Right forelimb (tissue), 1 donor: Measurements from ENCODE around the gene OTUB2.

Experiments
- DNase-seq: peaks from one replicate; pipeline ENCODE4 v3.0.0-alpha.2; 2018

OTUB2 gene

DNA sequence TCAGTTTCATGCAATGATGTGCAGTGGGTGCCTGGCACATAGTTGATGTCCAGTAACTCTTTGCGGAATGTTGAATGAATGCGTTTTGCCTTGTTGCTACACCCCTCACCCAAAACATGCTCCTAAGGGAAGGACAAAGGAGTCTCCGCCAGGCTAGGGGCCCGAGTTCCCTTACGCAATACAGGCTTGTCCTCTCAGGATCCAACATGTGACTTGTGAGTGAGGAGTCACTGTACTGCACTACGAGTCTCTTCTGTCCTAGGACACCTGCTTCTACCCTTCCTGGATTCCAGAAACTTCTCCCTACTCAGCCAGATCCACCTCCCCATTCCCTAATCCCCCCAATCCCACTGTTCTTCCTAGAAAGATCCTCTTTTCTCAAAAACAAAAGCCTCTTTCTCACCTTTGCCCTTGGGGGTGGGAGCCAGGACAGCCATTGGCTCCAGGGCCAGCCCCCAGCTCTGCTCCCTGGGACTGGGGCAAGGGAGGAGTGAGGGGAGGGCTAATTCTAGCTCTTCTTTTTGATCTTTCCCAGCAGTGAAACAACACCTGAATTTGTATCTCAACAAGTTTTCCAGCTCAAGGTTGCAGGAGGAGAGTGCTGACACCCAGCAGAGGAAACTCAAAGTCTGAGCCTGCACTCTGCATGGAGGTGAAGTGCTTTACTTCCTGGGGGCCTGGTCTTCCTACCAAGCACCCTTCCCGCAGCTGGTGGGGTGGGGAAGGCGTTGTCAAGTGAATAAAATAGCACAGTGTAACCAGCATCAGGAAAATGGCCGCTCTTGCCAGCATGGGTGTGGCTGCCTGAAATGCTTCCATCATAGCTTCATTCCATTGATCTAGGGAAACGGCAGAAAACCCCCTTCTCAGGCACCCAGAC lies 3.4 kb upstream of the OTUB2 start:
- DNase-seq, result no peak

DNA sequence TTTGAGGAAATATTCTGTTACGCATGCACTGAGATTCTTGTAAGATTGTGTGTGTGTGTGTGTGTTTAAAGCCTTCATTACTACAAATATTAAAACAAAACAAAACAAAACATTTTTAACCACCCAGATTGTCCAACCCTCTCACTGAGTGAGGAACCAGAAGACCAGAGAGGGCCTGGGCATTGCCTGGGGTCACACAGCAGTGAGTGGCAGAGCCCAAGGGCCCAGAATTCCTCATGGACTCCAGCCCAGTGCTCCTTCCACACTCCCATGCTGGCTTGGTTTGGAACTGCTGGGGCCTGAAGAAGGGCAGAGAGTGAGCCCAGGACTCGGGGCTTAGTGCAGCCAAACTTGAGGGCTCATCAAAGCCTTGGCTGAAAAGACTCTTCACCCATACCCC lies 1.6 kb upstream of the OTUB2 start:
- no peak for DNase-seq

DNA sequence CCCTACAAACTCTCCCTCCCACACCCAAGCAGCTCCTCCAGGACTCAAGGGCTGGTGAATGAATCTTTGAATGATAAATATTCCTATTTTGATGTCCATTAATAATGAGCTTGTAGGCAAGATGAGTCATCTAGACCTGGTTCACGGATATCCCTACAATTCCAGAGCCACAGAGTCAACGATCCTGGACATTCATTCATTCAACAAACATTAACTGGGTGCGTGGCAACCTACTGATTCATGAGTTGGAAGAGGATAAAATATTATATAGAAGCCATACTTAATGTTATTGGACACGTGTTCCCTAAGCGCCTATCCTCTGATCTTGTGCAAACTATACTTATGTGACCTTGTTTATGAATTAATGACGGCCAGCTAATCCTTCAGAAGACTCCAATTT lies 420 bp upstream of the OTUB2 start:
- DNase-seq, result no peak

DNA sequence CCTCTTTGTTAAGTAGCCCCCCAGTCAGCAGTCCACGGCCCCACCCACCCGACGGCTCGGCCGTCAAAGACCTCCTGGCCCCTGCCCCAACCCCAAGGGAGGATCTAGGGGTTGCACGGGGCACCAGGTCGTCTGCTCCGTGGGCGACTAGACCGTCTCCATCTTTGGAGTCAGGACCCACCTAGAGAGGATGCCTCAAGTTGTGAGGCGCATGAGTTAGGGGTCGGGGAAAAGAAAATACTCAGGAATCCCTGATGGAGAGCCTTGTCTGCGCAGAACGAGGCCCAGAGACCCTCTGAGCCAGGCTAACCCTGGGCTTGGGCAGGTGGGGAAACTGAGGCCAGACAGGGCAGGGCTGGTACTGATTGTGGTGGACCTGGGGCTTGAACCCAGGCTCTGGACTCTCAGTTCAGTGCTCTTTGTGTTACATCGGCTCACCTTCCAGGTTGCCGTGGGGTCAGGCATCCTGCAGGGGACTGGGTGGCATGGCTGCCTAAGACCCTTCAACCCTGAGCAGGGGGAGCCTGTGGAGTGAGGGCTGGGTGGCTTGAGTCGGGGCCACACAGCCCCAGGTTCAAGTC lies 839 bp downstream of the OTUB2 start:
- no peak for DNase-seq

DNA sequence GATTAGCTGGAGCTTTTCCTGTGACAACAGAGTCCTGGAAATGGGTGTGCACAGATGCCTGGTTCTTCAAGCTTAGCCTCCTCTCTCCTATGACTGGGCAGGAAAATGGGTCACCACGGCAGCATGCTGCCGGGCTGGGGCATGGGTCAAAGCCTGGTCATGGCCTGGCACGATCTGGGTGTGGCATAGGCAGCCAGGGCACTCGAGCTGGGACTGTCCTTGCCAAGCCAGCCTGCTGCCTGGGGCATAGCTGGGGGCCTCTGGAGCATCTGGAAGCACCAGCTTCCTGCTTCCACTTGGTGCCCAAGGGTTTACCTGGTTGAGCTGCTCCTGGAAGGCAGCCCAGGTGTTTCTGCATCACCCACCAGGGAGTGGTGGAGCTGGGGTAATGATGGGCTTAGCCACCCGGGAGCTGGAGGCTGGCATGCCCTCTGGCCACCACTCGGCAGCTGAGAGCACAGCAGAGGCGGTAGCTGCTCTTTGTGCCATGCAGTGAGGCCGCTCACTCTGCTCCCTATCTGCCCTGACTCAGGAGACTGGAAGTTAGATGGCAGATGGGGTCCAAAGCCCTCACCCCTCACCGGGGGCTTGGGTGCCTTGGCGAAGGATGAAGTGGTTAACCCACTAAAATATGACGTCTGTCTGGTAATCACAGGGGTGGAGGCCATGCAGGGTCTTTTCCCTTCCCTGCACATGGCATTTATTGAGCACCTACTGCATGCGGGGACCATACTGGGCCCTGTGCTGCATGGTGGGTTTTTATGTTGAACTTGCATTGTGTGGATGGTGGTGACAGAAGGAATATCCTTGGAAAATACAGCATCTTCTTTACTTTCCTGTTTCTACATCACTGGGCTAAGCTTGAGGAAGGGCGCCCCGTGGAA lies 1.7 kb downstream of the OTUB2 start:
- DNase-seq, result no peak

DNA sequence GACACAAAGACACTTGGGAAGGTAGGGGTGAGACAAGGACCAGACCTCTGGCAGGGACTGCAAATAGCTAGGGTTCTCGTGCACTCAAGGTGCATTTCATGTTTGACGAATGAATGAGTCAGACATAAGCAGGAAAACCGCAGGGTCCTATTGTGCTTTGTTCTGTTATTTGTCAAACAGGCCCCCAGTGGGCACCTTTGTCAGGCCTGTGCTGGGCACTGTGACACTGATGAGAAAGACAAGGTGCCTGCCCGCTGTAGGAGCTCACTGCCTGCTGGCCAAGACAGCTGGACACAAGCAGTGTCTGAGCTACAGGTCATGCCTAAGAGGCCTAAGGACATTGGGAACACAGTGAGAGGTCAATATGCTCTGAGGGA lies 2.3 kb downstream of the OTUB2 start:
- DNase-seq, result no peak

DNA sequence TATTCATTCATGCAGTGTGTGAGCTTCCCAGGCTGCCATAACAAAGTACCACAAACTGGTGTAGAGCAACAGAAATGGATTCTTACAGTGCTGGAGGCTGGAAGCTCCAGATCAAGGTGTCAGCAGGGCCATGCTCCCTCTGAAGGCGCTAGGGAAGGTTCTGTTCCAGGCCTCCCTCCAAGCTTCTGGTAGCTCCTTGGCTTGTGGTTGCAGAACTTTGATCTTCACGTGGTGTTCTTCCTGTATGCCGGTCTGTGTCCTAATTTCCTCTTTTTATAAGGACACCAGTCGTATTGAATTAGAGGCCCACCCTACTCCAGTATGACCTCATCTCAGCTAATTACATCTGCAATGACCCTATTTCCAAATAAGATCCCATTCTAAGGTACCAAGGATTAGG lies 3.1 kb downstream of the OTUB2 start:
- no peak for DNase-seq

DNA sequence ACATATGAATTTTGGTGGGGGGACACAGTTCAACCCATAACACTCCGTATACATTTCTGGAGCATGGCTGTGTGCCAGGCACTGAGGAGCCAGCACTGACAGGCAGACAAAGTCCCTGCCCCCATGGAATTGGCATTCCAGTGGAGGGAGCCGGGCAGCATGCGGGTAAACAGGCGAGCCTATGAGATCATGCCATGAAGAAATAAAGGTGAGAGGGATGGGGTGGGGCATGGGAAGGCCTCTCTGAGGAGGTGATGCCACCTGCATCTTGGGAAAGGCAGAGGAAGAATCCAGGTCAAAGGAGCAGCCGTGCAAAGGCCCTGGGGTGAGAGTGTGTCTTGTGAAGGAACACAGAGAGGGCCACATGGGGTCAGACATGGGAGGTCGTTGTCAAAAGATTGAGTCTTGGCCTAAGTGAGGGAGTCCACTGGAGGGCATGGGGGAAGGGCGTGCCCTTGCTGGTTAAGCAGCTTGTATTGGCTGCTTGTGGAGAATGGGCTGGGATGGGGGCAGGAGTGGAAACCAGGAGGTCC lies 3.6 kb downstream of the OTUB2 start:
- no peak for DNase-seq

DNA sequence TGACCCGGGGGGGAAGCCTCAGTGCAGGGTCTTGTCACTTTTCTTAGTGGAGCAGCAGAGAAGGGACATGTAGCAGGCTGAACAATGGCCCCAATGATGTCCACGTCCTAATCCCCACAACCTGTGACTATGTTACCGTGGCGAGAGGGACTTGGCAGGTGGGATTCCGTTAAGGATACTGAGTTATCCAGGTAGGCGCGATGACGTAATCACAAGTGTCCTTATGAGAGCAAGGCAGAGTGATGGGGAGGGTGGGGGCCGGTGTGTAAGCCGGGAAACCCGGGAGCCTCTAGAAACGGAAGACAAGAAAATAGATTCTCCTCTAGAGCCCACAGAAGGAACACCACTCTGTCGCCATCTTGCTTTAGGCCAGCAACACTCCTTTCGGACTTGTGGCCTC lies 4.4 kb downstream of the OTUB2 start:
- no peak for DNase-seq

DNA sequence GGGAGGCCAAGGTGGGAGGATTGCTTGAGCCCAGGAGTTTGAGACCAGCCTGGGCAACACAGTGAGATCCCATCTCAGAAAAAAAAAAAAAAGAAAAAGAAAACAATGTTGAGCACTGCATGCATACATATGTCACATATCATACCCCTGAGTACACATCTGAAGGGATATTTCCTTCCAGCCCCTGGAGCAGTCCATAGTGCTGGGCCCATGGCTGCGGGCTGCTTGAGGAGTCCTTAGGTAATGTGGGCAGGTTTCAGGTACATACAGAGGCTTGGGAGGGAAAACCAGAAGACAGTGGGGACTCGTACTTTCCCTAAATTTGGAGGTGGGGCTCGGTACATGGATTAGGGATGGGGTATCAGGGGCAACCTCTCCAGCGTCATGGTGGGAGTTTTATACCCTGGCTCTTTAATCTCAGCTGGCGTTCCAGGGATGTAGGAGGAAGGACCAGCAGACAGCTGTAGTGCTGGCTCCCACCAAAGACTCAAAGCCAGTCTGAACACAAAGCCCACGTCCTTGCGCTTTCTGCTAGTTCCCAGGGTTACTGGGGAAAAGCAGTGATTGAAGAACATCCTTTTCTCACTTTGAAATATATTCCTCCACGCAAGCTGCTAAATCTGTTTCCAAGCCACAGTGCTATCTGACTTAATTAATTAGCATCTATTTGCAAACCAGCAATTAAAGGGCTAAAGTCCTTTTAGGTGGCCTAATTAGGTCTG lies 5.2 kb downstream of the OTUB2 start:
- no peak for DNase-seq

DNA sequence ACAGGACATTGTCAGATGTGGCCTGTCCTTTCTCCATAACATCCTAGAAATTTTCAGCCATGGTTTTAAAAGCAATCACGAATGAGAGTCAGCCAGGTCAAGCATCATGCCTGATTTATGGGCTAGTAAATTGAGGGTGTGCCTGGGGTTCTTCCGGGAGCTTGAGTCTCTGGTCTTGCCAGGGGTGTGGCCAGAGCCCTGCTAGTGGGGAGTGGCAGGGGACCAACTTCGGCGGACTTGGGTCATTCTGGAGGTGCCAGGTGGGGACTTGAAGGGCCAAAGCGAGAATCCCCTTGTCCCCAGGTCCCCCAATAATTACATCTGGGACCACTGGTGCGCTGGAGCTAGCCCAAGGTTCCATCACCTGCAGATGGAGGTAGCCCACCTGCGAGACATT lies 5.7 kb downstream of the OTUB2 start:
- no peak for DNase-seq

DNA sequence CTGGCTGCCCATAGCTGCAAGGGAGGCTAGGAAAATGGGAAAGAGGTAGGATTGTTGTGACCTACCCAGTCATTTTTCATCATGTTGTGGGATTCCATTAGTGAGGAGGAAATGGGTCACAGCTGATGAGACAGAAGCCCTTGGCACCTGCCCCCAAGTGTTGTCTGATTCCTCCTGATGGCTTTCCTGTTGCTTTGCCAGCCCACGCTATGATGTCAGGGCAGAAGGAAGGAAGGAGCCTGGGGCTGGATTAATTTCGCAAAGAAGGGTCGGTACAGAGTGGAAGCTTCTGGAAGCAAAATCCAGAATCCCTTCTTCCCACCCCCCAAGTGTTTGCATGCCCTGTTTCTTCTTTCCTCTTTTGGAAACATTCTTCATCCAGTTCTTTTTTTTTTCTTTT lies 8.7 kb downstream of the OTUB2 start:
- no peak for DNase-seq

DNA sequence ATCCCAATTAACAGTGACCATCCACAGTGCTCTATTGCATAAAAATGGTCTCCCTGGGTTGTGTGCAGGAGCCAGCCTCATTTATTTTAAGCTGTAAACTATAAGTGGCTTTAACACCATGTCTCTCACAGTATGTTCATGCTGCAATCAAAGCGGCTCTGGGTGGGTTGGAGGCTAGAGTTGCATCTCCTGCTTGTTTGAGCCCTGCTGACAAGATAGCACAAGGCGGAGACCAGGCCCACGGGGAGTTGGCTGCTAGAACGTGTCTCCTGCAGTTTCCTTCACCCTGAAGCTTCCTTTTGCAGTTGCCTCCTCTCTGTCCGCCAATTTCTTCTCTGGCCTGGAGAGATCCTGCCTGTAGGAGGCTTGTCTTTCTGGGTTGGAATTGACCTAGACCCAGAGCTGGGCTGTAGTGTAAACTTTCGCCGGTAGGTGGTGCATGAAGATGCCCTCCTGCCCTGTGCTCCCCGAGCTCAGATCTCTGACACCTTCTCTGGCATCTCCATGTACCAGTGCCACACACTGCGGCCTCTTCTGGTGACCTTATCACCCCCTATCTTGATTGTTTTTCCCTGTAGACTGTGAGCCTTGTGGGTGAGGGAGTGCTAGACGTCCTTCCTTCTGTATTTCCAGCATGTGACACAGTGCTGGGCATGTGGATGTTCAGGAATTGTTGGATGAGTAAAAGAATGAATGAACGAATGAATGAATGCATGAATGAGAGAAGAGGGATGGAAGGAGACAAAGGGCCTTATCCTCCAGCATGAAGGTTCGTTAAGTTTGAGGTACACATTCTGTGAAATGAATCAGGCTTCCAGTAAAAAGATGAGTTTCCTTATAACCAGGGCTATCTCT lies 10.4 kb downstream of the OTUB2 start:
- DNase-seq, result no peak

DNA sequence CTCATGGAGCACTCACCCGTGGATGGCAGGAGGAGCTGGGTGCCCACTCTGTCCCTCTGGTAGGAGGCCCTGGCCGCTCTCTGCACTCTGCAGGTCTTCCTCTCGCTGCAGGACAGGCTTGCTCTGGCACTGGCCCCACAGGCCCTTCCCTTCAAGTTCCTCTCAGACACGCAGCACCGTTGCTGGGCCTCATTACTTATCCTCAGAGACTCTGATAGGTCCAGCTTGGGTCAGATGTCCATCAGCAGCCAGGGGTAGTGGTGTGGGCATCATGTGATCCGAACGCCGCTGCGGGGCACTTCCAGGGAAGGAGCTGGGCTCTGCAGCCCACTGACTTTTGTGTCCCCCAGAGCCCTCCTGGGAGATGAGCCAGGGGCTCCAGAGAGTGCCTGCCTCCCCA lies 11.8 kb downstream of the OTUB2 start:
- no peak for DNase-seq

DNA sequence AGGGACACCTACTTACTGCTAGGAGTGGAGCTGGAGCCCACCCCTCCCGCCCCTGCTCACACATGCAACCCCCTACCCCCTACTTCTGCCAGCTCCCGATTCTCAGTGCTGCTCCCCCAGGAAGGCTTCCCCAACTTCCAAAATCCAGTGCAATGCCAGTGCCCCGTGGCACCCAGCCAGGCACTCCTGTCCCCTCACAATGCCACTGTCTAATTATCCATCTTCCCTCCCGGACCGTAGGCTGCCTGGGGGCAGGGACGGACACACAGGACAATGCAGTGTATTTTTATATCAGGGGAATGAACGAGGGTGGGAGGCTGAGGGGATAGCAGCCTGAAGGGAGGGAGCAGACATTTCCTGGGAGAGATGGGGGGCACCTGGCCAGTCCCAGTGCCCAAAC lies 12.4 kb downstream of the OTUB2 start:
- no peak for DNase-seq

DNA sequence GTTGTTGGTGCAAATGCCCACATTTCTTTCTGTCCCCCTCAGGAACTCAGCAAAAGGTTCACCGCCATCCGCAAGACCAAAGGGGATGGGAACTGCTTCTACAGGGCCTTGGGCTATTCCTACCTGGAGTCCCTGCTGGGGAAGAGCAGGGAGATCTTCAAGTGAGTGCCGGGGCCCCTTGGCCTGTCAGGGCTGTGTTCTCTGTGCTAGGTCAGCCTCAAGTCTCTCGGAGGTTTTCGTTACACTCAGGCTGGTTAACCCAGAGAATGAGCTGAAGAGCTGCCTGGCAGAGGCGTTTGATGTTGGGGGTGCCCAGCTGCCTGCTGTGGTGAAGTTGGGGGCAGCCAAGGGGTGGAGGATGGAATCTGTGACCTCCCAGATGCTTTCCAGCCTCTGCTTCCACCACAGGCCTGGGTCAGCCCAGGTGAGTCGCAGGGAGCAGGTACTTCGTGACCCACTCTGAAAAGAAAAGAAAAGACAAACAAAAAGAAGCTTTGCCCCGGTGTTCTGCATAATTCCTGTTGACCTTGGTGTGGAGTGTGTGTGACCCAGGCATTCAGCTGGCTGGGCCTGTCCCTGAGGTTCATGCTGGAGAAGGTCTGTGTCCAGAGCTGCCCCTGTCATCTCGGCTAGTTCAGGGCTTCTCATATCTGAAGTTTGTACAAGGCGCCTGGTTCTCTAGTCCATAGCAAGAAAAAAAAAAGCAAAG lies 12.9 kb downstream of the OTUB2 start:
- no peak for DNase-seq

DNA sequence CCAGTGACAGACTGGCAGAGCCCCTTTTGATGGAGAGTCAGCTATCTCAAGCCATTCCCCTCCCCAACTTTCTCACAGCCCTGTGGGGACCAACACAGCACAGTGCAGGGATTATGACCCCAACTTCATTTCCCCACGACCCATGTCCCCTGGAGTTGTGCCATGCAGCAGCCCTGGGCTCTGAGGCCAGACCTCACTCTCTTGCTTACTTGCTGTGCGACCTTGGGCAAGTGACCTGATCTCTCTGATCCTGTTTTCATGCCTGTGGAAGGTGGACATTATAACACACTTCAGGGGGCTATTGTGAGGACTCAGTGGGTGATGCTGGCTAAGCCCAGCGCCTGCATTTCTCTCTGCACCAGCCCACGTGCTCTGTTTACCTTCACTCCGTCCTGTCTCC lies 14.1 kb downstream of the OTUB2 start:
- no peak for DNase-seq

DNA sequence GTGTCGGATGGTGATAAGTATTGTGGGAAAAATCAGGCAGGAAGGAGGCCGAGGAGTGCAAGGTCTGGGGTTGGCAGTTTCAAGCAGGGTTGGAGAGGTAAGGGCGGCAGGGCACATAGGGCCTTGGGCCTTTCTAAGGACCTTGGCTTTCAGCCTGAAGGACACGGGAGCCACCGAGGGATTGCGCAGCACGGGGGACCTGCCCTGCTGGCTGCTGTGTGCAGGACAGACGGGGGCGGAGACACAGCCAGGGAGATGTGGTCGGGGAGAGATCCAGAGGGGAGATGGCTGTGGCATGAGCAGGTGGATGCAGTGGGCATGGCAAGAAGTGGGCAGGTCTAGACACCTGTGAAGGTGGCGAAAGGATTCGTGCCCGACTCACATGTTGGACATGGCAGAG lies 14.7 kb downstream of the OTUB2 start:
- no peak for DNase-seq

DNA sequence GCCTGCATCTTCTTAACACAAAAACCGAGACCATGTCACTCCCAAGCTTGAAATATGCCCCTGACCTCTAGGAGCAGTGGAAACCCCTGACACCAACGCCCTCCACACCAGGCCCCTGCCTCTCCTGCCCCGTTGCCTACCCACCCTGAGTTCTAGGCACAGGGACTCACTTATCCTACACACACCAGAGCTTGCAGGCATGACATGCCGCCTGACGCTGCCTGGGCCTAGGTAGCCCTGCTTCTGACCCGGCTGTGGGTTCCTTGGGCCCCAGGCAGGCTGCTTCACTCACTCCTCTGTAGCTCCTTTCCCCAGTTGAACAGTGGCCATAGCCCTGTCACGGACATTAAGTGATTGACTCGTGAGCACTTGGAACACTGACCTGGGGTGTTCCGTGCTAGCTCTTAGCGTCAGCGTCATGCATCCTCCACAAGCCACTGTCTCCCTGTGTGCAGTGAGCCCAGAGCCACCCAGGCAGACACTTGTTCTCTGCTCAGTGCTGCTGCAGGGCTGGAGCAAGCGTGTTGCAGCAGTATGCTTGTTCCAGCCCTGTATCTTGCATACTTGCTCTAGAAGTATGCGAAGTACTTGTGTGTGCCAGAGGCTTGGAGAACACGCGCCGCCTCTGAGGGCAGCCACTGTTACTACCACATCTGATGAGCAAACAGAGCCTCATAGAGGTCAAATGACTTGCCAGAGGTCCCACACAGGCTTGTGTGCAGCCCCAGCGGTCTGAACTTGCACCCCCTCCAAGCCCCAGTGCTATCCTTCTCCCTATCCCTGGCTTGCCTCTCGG lies 15.6 kb downstream of the OTUB2 start:
- DNase-seq, result no peak

DNA sequence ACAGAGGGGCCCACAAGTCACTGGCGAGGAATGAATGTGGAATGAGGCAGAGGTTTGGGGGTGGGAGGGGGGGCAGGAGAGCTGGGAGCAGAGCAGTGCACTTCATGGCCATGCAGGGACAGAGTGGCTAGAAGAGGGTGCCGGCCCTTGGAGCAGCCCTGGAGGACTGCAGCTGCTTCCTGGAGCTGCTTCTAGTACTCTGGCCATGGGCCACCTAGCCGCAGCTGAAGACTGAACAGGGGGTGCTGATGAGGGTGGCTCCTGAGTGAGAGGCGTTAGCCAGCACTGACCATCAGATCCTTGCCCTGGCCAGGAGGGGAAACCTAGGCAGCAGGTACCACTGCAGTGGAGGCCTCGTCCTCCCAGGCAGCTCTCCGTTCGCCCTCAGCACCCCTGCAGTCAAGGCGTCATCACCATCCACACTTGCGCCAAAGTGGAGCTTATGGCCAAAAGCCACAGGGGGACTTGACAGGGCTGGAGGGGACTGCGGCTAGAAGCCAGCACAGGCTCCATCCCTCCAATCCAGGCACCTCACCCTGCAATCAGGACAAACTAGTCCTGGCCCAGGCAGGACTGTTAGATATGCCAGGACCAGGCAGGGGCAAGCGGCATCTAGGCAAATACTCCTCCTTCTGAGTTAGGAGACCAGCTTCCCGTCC lies 16.4 kb downstream of the OTUB2 start:
- DNase-seq, result no peak
